Middle frontal gyrus (tissue), 1 donor: ENCODE data around the gene ABHD18.
"Not testable (repeated sequence)": the region's sequence is repeated elsewhere in the genome, so short reads cannot be mapped to it uniquely, and the experiment has no call there.

Experiments used
- DNase-seq: peaks from one replicate; pipeline ENCODE4 v3.0.0-alpha.2; 2015; ENCODE audit warnings: low spot score; ENCODE audit errors: extremely low spot score

Gene ABHD18

DNA sequence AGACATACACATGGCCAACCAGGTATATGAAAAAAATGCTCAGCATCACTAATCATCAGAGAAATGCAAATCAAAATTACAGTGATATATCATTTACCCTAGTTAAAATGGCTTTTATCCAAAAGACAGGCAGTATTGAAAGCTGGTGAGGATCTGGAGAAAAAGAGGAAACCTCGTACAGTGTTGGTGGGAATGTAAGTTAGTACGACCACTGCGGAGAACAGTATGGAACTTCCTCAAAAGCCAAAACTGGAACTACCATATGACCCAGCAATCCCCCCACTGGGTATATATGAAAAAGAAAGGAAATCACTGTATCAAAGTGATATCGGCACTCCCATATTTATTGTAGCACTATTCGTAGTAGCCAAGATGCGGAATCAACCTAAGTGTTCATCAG lies 23.4 kb downstream of the ABHD18 start:
- no peak for DNase-seq

DNA sequence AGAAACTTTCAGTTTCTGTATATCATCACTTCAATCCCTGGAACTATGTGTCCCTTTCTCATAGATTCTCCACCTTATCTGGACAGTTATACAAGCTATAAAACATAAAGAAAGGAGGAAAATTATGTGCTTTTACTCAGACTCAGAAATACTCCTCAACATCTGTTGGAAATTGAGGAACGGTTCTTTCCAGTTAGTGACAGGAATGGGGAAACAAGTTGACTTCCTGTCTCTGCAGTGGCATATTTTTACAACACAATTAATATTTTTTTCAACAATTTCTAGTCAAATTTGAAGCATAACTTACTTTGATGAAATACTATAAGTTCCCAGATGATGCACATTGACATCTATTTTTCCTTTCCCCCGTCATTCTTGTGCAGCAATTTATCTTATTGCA lies 27.9 kb downstream of the ABHD18 start:
- no peak for DNase-seq

DNA sequence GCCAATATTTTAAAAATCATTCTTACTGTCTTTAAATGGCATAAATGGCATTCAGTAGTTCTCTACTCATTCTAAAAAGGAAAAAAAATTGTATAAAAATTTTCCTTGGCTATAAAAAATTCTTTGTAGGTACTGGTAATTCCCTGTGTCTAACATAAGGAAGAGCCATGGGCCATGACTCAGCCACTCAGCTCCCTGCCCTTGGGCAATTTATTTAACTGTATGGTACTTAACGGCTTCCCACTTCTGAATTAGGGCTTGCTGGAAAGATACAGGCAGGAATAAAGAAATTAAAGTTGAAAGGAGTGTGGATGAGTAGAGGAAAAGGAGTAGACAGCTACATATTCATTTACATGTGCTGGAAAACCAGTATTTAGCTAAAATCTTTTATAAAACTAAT lies 30.6 kb downstream of the ABHD18 start:
- no peak for DNase-seq

DNA sequence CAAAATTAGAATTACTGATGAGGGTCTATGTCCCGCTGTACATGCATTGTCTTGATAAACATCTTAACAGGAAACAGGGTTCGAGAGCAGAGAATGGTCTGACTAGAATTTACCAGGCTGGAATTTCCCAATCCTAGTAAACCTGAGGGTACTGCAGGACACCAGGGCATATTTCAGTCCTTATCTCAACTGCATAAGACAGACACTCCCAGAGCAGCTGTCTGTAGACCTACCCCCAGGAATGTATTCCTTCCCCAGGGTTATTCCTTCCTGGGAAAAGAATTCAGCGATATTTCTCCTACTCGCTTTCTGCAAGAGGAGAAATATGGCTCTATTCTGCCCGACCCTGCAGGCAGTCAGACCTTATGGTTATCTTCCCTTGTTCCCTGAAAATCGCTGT lies 31.3 kb downstream of the ABHD18 start:
- not testable (repeated sequence) for DNase-seq

DNA sequence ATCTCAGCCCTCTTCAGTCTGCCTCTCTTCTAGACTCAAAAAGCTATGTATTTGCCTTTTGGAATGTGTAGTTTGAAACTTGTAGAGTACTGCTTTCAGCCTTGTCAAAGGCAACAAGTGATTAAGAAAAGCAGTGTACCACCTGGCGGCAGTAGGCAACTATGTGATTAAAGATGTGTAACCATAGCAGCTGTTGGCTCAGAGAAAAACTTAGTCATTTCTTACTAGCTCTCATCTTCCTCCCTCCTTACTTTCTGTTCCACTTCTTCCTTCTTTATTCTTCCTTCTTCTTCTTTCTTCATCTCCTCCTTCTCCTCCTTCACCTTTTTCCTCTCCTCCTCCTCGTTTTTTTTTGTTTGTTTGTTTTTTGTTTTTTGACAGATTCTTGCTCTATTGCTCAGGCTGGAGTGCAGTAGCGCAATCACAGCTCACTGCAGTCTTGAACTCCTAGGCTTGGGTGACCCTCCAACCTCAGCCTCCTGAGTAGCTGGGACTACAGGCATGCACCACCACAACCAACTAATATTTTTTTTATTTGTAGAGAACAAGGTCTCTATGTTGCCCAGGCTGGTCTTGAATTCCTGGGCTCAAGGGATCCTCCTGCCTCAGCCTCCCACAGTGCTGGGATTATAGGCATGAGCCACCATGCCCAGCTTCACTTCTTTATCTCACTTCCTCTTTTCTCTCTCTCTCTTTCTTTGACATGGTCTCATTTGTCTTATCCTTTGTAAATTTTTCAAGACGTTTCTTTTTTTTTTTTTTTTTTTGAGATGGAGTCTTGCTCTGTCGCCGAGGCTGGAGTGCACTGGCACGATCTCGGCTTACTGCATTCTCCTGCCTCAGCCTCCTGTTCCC lies 32.6 kb downstream of the ABHD18 start:
- no peak for DNase-seq

DNA sequence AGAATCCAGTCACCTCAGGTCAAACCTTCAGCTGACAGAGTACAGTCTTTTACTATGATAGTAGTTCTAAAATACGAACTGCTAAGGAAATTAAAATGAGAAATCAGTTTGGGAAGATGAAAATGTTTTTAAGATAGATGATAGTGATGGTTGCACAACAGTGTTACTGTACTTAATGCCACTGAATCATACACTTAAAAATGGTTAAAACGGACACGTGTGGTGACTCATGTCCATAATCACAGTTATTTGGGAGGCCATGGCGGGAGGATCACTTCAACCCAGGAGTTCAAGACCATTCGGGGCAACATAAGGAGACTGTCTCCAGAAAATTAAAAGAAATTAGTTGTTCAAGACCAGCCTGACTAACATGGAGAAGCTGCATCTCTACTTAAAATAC lies 41.4 kb downstream of the ABHD18 start:
- DNase-seq: no peak

DNA sequence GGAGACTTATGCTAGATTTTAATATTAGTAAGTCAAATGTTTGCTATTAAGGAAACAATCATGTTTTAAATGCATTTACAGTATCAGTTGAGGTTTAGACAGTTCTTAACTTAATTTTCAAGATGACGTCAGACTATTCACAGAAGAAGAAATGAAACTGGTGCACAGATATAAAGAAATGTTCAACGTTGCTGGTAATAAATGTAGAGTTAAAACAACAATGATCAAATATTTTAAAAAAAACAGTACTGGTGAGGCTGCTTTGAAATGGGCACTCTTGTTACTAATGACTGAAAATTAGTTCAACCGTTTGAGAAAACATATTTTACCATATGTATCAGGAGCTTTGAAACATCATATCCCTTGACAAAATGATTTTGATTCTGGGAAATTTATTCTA lies 44.2 kb downstream of the ABHD18 start:
- DNase-seq: no peak

DNA sequence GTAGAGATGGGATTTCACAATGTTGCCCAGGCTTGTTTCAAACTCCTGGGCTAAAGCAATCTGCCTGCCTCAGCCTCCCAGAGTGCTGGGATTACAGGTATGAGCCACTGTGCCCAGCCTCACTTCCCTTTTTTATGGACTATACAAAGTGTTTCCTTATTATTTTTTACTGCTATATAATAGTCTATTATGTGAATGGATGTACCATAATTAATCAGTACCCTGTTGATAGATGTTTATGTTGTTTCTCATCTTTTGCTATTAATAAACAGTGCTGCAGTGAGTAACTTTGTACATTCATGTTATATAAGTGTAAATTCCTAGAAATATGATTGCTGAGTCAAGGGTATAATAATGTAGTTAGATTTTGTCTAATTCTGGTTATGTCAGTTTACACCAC lies 60.1 kb downstream of the ABHD18 start:
- DNase-seq: no peak

DNA sequence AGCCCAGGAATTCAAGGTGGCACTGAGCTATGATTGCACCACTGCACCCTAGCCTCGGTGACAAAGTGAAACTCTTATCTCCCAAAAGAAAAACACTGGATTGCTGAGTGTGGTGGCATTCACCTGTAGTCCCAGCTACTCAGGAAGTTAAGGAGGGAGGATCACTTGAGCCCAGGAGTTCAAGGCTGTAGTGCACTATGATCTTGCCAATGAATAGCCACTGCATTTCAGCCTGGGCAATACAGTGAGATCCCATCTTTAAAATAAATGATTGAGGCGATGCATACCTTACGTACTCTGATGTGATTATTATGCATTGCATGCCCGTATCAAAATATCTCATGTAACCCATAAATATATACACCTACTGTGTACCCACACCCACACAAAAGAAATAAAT lies 64.7 kb downstream of the ABHD18 start:
- DNase-seq: no peak

DNA sequence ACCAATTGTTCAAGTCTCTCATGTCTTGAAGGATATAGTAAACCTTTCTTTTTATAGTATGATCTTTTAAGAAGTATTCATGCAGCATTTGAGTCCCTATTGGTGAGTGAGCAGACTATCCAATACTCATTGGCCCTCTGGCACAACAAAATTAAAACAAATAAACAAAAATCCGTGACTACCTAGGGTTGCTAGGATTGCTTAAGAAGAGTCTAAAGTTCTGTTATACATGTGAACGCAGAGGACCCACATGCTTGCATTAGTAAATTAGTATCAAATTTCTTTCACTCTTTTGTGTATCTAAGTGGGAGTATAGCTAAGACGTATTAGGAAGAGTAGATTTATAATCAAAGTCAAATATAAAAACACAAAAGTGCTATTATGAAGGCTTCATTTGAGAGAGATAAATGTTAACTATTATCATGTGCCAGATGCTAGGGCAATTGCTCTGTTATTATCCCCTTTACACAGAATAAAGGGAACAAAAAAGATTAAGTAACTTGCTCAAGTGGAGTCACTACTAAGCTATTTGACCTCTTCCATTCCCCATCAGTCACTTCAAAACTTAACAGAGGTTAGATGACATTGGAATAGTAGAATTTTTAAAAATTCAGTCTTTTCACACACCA lies 66.7 kb downstream of the ABHD18 start:
- DNase-seq: no peak

DNA sequence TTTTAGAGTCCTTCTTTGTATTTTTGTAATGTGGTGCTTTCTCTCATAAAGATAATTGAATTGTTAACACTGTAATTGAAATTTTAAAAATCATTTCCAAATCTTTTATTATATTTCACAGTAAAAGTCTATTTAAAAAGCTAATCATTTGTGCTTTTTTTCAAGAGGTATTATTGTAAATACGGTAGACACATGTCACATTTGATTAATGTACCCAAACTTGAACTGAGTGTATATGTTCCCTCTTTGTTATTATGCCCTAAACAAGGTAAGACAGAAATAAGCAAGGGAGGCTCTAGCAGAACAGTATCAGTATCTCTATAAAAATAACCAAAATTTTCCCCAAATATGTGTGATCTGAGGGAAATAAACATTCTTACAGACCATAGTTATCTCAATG lies 74.4 kb downstream of the ABHD18 start:
- no peak for DNase-seq

DNA sequence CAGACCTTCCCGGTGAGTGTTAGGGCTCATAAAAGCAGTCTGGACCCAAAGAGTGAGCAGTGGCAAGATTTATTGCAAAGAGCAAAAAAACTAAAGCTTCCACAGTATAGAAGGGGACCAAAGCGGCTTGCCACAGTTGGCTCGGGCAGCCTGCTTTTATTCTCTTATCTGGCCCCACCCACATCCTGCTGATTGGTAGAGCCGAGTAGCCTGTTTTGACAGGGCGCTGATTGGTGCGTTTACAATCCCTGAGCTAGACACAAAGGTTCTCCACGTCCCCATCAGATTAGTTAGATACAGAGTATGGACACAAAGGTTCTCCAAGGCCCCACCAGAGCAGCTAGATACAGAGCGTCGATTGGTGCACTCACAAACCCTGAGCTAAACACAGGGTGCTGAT lies 81.8 kb downstream of the ABHD18 start:
- not testable (repeated sequence) for DNase-seq

DNA sequence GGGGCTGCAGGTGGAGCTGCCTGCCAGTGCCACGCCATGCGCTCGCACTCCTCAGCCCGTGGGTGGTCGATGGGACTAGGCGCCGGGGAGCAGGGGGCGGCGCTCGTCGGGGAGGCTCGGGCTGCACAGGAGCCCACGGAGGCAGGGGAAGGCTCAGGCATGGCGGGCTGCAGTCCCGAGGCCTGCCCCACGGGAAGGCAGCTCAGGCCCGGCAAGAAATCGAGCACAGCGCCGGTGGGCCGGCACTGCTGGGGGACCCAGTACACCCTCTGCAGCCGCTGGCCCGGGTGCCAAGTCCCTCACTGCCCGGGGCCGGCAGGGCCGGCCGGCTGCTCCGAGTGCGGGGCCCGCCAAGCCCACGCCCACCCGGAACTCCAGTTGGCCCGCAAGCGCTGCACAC lies 82.3 kb downstream of the ABHD18 start:
- DNase-seq: not testable (repeated sequence)

DNA sequence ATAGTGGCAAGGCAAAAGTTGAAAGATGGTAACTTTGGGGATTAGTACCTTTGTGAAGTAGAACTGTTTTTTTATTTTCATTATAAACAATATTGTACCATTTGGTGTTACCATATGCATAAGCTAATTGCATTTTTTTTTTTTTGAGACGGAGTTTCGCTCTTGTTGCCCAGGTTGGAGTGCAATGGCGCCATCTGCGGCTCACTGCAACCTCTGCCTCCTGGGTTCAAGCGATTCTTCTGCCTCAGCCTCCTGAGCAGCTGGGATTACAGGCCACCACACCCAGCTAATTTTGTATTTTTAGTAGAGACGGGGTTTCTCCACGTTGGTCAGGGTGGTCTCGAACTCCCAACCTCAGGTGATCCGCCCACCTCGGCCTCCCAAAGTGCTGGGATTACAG lies 86.0 kb downstream of the ABHD18 start:
- not testable (repeated sequence) for DNase-seq

DNA sequence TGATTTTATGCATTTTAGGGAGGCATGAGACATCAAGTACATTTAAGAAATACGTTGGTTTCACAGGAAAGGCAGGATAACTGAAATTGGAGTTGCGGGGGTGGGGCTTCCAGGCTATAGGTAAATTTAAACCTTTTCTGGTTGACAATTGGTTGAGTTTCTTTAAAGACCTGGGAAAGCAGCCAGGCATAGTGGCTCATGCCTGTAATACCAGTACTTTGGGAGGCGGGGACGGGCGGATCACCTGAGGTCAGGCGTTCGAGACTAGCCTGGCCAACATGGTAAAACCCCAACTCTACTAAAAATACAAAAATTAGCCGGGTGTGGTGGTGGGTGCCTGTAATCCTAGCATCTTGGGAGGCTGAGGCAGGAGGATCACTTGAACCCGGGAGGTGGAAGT lies 89.7 kb downstream of the ABHD18 start:
- DNase-seq: not testable (repeated sequence)

DNA sequence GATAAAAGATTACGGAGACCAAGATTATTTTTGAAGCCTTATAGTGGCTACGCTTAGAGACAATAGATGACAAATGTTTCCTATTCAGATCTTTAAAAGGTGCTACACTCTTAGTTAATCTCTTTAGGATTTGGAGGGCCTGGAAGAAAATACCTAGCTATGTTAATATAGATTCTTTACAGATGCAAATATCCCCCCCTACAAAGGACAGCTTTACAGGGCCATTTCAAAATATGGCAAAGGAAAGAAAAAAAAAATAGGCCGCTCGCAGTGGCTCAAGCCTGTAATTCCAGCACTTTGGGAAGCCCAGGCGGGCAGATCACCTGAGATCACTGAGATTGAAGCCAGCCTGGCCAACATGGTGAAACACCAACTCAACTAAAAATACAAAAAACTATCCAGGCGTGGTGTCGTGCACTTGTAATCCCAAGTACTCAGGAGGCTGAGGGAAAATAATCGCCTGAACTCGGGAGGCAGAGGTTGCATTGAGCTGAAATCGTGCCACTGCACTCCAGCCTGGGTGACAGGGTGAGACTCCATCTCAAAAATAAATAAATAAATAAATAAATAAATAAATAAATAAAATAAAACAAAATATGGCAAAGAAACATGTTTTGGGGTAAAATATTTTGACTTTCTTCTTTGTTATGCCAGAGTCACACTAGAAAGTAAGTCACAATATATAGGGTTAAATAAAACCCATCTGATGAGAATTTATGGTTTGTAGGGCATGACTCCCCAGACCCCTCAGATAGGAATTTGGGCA lies 90.4 kb downstream of the ABHD18 start:
- not testable (repeated sequence) for DNase-seq

DNA sequence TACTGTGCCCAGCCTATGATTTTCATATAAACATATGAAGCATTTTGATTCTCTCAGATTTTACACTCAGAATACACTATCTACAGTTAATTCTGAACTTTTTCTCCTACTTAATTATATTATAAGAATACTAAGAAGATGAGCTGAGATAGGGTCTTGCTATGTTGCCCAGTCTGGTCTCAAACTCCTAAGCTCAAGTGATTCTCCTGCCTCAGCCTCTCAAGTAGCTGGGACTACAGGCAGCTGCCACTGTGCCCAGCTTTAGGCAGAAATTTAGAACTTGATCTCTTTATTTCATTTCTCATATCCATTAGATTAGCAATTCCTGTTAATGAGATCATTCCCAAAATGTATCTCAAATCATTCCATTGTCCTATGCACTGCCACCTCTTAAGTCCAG lies 91.2 kb downstream of the ABHD18 start:
- DNase-seq: no peak

DNA sequence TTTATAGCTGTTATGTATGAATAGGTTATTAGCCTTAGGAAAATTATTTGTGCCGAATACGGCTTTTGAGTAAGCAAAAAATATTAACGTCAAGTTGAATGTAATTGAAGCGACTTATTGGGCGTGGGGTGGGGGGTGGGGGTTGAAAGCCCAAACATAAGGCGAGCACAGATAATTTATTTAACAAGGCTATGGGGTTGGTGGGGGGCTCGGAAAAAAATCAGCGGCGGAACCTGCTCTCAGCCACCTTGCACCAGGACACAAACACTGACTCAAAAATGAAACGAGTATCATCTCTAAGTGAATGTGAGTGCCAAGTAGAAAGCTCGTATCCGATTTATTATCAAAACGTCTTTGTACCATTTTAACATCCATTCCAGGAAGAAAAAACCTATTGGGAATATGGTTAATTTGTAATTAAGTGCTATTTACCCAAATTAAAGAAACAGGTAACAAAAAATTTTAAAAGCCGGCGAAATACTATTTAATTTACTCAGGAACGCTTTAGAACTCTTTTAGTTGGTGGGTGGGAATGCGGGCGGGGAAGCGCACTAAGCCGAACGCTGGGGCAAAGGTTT lies 95.0 kb downstream of the ABHD18 start:
- DNase-seq: no peak

DNA sequence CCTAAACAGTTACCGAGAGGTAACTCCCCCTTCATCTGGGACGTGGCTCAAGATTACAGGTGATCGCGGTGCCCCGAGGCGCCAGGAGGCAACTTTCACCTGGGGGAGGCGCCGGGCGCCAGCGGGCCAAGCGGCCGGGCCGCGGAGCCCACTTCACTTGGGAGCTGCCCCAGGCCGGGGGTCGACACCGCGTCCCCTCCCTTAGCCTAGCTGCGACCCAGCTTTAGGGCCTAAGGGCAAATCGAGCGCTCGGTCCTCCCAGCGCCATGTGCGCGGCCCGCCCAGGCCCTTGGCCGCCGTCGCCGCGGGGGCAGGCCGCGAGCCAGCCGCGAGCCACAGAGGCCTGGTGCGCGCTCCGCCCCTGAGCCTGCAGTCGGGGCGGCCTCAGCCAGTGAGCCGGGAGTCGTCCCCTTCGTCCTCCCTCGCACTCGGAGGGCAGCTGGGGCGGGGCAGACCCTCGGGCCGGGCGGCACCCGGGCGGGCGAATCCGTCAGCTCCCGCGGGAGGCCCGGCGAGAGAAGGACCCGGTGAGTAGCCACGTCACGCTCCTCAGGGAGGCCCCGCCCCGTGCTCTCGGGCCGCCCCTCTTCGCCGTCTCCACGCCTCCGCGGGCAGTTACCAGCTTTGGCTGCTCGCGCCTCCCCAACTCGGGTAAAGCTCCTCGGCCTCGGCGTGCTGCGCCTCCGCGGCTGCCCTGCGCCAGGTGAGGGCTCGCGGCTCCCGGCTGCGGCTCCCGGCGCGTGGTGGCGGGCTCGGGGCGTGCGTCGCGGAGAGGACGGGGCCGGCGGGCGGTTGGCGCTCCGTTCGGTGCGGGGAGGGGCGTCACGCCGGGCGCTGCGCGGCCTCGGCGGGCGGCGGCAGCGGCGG lies 95.7 kb downstream of the ABHD18 start, which contains the start of gene LARP1B:
Gene LARP1B, plus strand, starts transcription at position 614 of the 867 bp plus-strand sequence. CDS start 13,640 bp downstream, outside the sequence.
- DNase-seq: peak; percentile 89
